HG03103 (cell line): ENCODE data around the gene RFX3.

Source experiments
- ATAC-seq: cut with Tn5 transposase; IDR thresholded peaks from one replicate; pipeline ENCODE4 v1.9.1; 2021; ENCODE audit warnings: low read depth; ENCODE audit not compliant: unreplicated experiment

The RFX3 gene

DNA sequence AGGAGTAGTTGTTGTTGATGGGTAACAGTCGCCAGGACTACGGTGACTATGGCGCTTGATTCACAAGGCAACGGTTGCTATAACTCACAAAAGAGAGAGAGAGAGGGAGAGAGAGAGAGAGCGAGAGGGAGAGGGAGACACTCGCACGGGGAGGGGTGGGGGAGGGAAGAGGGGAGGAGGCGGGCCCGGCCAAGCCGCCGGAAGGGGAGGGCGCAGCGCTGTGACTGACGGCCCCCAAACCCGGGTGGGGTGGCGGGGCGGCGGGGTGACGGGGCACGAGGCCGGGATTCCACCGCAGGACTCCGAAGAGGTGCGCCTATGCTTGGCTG, at the start of gene RFX3:
Gene RFX3 (minus strand): TSS at position 166 of the 329 bp plus-strand sequence. CDS start 130,413 bp downstream, outside the sequence.
- peak; percentile 41 for ATAC-seq

DNA sequence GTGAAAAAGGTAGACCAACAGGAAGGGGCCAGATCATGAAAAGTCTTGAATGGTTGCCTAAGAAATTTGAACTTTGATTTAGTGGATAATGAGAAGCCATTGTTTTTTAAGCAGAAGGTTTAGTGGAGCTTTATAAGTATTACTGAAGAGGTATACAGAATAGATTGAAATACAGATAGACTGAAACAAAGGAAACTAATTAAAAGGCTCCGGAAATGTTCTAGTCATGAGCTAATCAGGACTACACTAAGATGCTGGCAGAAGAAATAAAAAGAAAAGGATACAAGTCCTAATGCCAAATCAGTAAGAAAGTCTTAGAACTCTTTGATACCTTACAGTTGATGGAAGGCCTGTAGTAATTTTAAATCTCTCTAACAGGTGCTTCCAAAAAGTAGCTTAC, 45.7 kb upstream of the RFX3 start:
- no peak for ATAC-seq

DNA sequence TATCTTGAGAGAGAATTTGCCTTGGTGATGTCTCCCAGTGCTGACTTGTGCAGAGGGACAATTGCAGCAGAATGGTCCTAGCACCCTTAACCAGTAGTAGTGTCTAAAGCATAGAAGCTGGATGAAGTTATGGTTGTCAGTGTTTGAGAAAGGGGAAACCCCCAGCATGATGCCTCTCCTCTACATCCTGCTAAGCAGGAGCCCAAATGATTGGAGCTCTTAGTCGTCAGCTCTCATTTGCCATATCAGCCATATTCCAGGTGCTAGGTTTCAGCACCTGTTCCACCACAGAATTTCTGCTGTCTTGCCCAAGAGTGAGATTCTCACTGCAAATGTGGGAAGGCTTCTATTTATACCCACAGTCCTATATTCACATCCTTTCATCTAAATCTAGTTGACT, 43.7 kb upstream of the RFX3 start:
- no peak for ATAC-seq

DNA sequence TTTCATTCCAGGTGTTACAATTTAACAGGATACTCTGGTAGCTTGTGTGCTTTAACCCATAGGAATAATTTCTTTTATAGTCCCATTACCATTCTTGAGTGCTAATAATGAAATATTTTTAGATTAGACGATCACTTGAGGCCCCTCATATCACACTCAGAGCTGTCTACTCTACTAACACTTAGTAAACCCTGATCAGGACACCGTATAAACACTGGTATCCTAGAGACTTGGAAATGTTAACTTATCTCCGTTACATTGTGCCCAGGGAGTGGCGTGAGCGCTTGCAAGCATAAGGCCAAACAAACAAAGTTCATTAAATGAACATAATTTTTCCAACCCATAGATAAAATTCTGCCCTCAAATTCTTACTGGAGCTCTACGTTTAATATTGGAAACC, 42.2 kb upstream of the RFX3 start:
- no peak for ATAC-seq

DNA sequence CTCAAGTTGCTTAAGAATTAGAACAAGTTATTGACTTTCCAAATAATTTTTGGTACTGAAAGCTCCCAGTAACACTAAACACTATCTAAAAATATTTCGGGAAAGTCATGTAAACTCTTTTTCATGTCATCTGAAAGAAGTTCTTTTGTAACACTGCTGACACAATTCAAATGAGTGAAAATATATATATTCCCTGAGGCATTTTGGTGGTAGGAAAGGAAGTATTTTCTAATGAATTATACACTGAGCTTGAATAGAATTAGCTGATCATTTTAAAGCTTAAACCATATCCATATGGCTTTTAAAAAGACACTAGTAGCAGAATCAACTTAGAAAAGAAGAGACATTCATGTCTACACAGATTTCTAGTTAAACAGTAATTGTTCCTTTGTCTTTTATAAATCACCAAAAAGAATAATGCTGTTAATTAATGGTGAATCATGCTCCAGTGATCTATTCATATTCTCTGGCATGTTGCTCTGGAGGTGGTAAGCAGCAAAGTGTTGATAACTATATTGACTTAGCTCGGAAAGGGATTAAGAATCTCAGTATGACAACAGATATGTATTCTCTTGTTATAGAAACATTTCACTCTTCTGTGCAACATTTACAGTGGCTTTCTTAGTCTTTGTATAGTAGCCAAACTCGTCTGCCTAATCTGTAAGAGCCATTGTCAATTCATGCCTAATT, 27.4 kb upstream of the RFX3 start:
- ATAC-seq: no peak

DNA sequence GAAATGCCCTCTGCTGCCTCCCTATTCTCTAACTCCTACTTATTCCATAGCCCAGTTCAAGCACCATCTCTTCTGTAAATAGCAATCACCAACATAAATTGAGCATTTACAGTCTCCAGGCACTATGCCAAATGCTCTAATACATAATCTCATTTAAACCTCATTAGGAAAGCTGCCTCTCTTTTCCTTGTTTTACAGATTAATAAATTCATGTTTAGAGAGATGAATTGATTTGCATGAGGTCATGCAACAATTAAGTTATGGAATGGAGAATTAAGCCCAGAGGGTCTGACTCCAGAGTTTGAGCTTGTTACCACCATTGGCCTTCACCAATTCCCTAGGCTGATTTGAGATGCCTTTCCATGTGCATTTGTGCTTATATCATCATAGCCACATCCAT, 23.4 kb upstream of the RFX3 start:
- ATAC-seq: no peak

DNA sequence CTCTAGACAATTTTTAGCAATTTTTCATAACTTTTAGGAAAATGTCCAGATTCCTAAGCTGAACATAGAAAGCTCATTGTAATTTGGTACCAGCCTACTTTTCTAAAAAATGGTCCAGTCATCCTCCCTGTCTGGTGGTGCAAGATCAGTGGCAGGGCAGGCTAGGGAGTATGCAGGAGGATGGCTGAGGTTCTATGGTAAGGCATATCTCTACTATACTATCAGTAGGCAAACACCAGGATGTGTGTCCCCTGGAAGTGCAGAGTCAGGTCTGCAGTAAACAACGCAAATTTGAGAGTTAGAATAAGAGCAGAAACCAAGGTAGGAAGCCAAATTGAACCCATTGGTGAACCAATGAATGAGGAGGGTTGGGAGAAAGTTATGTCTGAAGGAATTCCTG, 22.8 kb upstream of the RFX3 start:
- no peak for ATAC-seq

DNA sequence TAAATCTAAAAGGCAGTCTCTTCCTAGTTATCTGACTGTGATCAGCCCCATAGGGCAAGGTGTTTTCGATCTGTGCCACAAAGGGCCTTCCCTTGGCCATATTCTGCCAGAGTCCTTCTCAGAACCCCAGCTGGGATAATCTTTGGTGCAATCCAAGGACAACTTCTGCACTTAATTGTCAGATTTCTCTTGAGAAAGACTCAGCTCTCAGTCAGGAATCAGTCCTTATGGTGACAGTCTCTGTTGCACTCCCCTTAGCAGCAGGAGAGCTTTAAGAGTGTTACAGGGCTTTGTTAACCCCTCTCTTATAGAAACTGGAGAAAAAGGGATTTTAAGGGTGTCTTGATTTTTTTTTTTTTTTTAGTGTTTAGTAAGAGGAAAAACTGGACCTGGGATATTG, 15.4 kb upstream of the RFX3 start:
- ATAC-seq: no peak

DNA sequence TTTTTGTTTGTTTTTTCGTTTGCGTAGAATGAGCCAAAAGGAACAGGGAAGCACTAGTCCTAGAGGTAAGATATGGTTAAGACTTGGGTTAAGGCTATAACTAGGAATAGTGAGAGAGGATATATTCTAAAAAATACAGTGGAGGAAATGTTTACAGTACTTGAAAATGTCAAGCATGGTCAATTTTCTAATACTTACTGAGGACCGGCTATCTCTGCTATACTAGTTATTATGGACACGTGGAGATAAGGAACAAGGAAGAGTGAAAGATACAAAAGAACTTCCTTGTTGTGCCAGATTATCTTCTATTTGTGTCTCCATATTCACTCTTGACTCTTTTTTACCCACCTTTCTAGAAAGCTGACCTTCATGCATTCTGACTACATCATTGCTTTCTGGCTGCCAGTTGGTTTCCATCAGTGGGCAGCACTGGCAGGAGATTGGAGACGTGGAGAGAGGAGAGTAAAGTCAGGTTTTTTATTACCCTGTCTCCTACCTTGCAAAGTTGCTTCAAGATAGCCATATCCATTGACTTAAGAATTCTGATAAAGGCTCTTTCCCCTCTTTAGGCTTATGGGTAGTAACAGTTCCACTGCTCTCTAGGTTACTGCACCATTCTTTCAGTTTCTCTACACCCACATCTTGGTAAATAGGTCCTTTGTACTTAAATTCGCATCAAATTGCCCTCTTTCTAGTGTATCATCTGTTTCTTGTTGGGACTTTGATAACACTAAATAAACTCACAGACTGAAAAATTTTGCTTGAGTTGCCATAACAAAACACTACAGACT, 9.0 kb upstream of the RFX3 start:
- no peak for ATAC-seq

DNA sequence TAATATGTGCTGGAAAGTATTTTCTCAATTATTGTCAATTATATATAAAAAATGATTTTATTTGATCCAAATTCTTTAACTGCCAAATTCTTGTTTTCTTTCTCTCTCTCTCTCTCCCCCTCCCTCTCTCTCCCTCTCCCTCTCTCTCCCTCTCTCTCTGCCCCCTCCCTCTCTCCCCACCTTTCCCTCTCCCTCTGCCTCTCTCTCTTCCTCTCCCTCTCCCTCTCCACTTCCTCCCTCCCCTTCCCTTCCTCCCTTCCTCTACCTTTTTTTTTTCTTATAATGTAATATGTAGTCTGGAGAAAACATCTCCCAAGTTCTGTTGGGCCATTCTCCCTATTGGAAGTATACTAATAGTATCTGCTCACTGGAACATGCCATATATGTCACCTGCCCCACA, 6.4 kb upstream of the RFX3 start:
- ATAC-seq: no peak

DNA sequence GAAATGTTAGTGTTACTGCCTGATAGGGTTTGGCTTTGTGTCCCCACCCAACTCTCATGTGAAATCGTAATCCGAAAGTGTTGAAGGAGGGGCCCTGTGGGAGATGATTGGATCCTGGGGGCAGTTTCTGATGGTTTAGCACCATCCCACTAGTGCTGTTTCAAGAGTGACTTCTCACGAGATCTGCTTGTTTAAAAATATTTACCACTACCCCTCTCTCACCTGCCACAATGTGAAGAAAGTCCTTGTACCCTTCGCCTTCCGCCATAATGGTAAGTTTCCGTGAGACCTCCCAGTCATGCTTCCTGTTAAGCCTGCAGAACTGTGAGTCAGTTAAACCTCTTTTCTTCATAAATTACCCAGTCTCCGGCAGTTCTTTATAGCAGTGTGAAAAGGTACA, 2.6 kb upstream of the RFX3 start:
- no peak for ATAC-seq

DNA sequence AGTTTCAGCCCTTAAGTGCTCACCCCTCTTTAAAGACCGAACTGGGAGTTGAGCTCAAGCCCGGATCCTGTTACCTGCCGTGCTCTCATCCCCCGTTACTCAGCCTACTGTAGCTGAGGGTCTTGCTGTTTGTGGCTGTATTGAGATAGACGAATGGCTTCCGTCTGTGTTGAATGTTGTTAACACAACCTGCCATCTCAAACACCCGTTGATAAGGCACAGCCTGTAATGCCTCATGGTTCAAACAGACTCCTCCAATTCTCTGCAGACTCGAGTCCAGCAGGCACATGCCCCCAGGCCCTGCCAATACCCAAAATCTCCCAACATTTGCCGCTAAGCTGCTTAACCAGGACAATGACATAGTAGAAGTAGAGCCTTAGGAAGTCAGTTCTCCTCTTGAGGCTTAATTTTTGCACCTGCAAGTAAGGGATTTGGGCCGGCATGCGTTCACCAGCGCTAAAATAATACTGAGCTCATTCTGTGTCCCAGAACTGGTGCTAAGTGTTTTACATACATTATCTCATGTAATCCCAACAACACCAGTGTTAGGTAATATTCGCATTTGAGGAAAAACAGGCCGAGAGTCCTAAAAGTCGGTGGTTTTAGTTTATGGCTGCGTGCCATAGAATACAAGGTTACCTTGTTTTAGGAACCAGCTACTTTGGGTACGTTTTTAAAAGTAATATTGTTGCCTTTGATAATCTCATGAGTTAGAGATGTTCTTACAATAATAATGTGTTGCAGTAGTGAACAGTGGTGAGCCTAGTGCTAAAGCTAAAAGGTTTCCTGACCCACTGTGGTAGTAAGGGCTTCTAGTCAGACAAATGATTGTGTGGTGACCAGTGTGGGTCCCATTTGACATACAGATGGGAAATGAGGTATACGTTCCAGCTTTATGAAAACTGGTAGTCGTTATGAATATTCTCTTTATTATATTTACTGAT, 1.5 kb upstream of the RFX3 start:
- ATAC-seq: no peak

DNA sequence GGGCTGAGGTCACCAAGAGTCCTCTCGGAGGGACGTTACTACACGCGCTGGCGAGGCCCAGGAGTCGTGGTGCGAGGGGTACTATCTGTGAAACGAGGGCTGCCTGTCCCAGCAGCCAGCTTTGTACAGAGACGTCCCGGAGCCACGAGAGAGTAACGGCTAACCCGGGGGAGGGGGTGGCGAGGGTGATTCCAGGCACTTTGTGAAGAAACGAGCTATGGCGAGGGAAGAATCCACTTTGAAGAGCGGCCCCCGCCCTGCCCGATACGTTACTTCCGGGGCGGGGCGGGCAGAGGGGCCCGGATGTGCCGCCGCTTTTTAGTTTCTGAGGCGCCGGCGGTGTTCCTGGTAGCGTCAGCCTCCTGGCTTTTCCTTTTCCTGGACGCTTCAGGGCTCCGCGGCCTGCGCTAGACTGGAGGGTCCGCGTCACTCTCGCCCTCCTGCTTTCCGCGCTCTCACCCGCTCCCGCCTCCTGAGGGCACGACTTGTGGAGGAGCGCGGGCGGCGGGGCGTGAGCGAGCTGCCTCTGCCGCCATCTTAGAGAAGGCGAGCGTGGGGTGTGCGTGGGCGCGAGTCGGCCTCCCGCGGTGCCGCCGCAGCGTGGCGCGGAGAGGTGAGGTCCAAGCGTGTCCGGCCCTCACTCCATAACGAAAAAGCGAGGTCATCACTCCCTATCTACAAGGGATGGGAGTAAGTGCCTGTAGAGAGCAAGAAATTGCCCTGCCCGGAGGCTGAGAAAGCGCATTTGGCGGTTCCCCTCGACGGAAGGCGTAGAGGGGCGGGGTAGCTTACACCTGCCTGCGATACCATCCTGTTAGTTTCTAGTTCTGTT, 580 bp upstream of the RFX3 start:
- ATAC-seq: peak; percentile 44

DNA sequence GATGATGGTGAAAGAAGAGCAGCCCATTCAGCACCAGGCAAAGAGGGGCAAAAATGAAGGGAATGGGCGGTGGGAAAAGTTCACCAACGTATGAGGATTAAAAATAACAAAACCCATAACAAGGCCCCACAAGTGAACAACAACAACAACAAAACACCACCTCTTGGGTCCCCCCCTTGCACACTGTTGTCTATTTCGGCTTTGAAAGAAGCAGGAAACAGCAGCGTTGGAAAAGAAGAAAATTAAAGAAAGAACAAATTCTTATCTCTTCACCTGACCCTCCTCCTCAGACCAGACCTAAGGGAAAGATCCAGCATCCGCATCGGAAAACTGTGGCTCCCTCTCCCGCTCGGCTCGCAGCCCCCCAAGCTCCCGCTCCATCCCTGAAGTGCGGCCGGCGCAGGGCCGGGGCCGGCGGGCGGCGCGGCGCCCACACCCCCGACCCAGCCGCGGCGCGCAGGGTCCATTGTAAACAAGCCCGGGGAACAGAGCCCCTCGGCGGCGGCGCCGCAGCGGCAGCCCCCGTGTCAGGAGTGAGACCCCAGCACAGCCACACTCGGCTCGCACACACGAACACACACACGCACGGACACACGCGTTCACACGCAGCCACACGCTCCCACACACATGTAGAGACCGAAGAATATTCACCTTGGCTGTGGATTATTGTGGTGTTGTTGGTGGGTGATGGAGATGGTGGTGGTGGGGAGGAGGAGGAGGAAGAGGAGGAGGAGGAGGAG, 535 bp downstream of the RFX3 start:
- ATAC-seq: no peak

DNA sequence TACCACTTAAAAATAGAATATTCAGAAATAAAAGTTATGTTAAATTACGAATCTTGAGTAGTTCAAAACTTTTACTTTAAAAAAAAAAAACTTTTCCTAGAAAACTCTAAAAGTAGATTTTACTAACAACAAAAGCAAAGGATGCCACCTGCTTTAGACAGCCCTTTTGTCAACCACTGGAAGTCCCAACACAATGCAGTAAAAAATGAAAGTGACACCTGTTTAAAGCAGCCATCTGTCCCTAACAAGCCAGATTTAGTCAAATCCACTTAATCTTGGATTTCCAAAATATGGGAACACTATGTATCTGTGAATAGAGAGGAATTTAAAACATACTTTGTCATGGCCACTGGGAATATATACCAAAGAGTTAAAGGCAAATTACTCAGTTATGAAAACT, 3.8 kb downstream of the RFX3 start:
- ATAC-seq: no peak

DNA sequence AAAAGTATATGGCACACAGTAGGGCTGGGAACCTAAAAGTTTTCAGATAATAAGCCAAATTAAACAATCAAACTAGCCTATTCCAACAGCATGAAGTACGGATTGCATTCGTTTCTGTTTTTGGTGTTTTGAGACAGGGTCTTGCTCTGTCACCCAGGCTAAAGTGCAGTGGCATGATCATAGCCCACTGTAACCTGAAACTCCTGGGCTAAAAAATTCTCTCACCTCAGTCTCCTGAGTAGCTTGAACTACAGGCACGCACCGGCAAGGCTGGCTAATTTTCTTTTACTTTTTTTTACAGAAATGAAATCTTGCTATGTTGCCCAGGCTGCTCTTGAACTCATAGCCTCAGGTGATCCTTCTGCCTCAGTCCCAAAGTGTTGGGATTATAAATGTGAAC, 5.2 kb downstream of the RFX3 start:
- ATAC-seq: no peak

DNA sequence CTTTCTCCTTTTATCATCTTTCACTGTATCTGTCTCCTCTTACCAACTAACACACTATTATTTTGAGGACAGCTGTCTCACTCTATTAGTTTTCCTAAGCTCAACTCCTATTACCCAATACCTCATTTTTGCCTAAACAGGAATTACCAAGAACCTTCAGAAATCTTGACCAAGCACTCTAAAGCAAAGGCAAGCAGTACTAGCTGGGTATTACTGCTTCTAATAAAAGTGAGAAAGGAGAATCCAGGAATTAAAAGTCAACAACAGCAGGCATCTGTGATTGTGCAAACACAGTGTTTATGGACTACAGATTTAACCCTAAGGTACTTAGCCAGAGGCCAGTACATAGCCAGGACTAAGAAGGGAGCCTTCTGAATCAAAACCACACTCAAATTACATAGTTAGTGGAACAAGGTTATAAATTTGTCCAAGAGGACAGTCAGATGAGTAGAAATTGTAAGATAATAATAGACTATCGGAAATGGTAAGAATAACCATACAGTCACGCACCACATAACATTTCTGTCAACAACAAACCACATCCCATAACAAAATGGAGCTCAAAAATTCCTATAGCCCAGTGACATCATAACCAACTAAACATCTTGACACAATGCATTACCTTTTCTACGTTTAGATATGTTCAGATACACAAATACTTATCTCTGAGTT, 8.3 kb downstream of the RFX3 start:
- ATAC-seq: no peak

DNA sequence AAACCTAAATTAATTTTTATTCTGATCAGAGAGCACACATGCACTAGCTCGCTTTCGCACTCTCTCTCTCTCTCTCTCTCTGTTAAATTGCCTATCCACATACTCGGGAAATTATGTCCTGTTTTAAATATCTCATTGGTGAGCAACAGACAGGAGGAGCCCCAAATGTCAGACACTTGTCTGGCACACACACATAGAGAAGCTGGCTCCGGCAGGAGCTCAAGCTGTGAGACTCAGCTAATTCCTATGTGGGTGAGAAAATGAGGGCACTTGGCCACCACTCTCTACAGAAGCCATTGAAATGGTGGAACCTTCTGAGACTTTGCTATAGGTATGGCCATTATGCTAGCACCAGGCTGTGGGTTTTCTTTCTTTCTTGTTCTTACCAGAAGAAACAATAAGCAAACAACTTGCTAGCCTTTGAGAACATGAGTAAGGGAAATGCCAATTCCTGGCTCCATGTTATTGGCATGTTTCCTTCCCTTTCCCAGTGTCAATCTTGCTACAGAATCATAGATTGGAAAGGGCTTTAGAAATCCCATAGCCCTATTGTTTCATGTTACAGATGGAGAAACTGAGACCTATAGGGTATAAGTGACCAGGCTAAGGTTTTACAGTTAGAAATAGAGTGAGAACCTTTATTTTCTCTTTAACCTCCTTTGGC, 9.0 kb downstream of the RFX3 start:
- no peak for ATAC-seq

DNA sequence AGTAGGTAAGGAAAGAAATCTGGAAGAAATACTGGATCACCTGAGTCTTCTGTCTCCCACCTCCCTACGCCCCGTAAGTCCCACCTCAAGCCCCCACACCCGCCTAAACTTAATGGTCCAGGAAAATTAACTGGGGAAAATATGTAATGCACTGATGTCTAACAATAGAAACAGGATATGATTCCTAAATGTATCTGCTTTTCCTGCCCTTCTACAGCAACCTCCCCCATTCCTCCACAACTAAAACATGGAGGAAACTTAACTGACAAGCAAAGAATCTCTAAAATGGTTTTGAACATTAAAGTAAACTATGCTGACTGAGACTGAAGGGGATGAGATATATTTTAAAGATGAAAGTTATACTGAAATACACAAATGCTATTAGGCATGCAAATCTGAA, 10.4 kb downstream of the RFX3 start:
- ATAC-seq: no peak
